Measurements from ENCODE around the gene CLEC16A.

CLEC16A gene

DNA sequence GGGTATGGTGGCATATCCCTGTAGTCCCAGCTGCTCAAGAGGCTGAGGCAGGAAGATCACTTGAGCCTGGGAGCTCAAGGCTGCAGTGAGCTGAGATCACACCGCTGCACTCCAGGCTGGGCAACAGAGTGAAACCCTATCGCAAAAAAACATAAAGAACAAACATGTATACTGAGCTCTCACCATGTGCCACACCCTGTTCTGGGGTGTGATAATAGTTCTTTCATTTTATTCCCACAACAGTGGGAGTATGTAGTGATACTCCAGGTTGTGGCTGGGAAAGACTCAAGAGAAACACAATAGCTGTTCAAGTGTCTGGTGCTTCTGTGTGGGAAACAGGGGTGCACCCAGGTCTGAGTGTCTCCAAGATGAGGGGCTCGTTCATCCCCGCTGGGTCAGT lies 221.0 kb downstream of the CLEC16A start:
- Histone ChIP-seq H3K4me3 (IDR thresholded peaks at IDR 0.05; ENCODE audit: insufficient read depth, low read depth, low read length) (no peak overlapping the region), H3K36me3 (ENCODE audit: insufficient read depth) (no peaks in the 10 kb centered on the region), H3K27me3 (ENCODE audit: insufficient read depth, low read depth) (no peaks in the 10 kb centered on the region), H2AFZ (ENCODE audit: low read depth) (no peak overlapping the region), H3K4me1 (ENCODE audit: low read depth, poor library complexity, severe bottlenecking) (no peaks in the 10 kb centered on the region), H3K27ac (no peak overlapping the region), H4K20me1 (ENCODE audit: insufficient read depth) (no peaks in the 10 kb centered on the region), H3K4me2 (no peak overlapping the region), H3K9ac (no peak overlapping the region), H3K79me2 (ENCODE audit: insufficient read depth, low read depth) (no peaks in the 10 kb centered on the region)
- TF ChIP-seq, protein P1, sequence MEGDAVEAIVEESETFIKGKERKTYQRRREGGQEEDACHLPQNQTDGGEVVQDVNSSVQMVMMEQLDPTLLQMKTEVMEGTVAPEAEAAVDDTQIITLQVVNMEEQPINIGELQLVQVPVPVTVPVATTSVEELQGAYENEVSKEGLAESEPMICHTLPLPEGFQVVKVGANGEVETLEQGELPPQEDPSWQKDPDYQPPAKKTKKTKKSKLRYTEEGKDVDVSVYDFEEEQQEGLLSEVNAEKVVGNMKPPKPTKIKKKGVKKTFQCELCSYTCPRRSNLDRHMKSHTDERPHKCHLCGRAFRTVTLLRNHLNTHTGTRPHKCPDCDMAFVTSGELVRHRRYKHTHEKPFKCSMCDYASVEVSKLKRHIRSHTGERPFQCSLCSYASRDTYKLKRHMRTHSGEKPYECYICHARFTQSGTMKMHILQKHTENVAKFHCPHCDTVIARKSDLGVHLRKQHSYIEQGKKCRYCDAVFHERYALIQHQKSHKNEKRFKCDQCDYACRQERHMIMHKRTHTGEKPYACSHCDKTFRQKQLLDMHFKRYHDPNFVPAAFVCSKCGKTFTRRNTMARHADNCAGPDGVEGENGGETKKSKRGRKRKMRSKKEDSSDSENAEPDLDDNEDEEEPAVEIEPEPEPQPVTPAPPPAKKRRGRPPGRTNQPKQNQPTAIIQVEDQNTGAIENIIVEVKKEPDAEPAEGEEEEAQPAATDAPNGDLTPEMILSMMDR (conservative IDR thresholded peaks at IDR 0.05; ENCODE audit: low read depth, low read length): no peak

DNA sequence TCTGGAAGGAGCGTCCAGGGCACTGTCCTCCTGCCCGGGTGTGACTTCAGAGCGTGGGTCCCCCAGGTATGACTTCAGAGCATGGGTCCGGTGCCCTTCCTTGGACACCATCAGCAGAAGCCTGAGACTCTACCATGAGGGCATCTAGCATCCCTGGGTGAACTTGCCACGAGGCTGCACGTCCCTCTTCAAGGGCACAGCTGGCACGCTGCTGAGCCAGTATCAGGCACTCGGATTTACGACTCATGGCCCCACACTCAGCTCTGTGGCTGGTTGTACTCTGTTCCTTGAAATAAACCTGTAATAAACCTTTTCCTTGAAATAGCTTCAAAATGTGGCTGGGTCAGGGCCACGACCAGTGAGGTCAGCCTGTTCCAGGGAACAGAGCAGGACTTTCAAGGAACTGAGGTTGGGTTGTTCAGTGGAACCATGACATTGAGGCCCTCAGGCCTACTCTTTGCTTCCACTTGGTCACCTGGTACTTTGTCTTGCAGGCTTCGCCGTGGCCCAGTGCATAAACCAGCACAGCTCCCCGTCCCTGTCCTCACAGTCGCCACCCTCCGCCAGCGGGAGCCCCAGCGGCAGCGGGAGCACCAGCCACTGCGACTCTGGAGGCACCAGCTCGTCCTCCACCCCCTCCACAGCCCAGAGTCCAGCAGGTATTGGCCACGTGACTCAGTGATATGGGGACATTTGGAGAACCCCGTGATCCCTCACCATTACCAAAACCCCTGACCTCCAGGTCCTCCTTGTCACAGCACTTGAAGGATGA lies 221.7 kb downstream of the CLEC16A start:
- TF ChIP-seq, protein P1 (conservative IDR thresholded peaks at IDR 0.05; ENCODE audit: low read depth, low read length): no peak
- Histone ChIP-seq H3K27ac (no peak overlapping the region), H3K79me2 (ENCODE audit: insufficient read depth, low read depth) (no peaks in the 10 kb centered on the region), H3K27me3 (ENCODE audit: insufficient read depth, low read depth) (no peaks in the 10 kb centered on the region), H3K9ac (no peak overlapping the region), H3K36me3 (ENCODE audit: insufficient read depth) (no peaks in the 10 kb centered on the region), H3K4me1 (ENCODE audit: low read depth, poor library complexity, severe bottlenecking) (no peaks in the 10 kb centered on the region), H4K20me1 (ENCODE audit: insufficient read depth) (no peaks in the 10 kb centered on the region), H3K4me3 (IDR thresholded peaks at IDR 0.05; ENCODE audit: insufficient read depth, low read depth, low read length) (no peak overlapping the region), H3K4me2 (no peak overlapping the region), H2AFZ (ENCODE audit: low read depth) (no peak overlapping the region)

DNA sequence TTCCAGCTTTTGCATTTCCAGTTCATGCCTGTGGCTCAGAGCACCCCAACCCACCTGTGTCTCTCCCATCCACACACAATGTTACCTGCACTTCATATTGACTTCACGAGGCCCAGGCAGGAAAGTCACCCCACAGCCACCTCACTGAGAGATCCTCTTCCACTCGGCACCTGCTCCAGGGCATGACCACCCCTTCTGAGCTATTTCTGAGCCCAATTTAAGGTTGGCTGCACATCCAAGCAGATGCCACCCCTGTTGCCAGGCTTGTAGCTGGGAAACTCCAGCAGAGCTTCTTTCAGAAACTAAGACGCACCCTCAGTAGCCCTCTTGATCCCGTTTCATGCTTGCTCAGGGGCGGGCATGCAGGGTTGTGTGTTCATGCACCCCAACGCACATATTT lies 223.2 kb downstream of the CLEC16A start:
- Histone ChIP-seq H3K79me2 (ENCODE audit: insufficient read depth, low read depth) (no peaks in the 10 kb centered on the region), H2AFZ (ENCODE audit: low read depth) (no peak overlapping the region), H3K36me3 (ENCODE audit: insufficient read depth) (no peaks in the 10 kb centered on the region), H3K4me2 (no peak overlapping the region), H3K27me3 (ENCODE audit: insufficient read depth, low read depth) (no peaks in the 10 kb centered on the region), H3K4me3 (IDR thresholded peaks at IDR 0.05; ENCODE audit: insufficient read depth, low read depth, low read length) (no peak overlapping the region), H4K20me1 (ENCODE audit: insufficient read depth) (no peaks in the 10 kb centered on the region), H3K27ac (no peak overlapping the region), H3K9ac (no peak overlapping the region), H3K4me1 (ENCODE audit: low read depth, poor library complexity, severe bottlenecking) (no peaks in the 10 kb centered on the region)
- TF ChIP-seq, protein P1 (conservative IDR thresholded peaks at IDR 0.05; ENCODE audit: low read depth, low read length): no peak

DNA sequence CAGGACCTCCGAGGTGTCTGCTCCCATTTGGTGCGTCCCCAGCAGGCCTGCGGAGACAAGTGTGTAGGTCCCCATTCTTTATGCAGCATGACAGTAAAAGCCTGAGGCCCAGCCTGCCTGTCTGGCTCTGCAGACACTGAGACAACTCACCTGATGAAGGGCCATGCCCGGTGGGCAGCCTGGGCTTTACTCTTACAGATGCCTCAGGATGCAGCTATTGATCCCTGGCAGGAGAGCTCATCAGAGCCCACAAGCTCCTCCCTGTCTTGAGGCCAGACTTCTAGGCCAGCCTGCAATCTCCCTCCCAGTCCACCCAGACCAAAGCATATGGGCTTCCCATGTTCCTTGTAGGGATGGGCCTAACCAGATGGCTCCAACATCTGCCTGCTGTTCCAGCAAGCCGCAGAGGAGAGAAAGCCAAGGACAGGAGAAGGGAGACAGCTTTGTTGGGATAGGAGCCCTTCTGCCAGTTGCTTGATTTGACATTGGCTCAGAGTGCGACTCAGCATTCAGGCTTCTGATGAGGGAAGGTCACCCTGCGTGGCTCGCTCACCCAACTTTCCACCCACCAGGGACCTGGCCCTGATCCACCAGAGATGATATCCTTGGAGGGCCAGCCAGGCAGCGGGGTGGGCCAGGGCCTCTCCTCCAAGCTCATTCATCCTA lies 224.2 kb downstream of the CLEC16A start:
- Histone ChIP-seq H3K9ac (no peak overlapping the region), H3K27me3 (ENCODE audit: insufficient read depth, low read depth) (no peaks in the 10 kb centered on the region), H3K4me3 (IDR thresholded peaks at IDR 0.05; ENCODE audit: insufficient read depth, low read depth, low read length) (no peak overlapping the region), H3K27ac (no peak overlapping the region), H3K79me2 (ENCODE audit: insufficient read depth, low read depth) (no peaks in the 10 kb centered on the region), H3K36me3 (ENCODE audit: insufficient read depth) (no peaks in the 10 kb centered on the region), H3K4me1 (ENCODE audit: low read depth, poor library complexity, severe bottlenecking) (no peaks in the 10 kb centered on the region), H4K20me1 (ENCODE audit: insufficient read depth) (no peaks in the 10 kb centered on the region), H2AFZ (ENCODE audit: low read depth) (no peak overlapping the region), H3K4me2 (no peak overlapping the region)
- TF ChIP-seq, protein P1 (conservative IDR thresholded peaks at IDR 0.05; ENCODE audit: low read depth, low read length): no peak
